Osteocyte (in vitro differentiated cells): Measurements from ENCODE around the gene OR11L1. TPM values are rescaled to one million over a fixed set of nuclear protein-coding genes. Genes with fewer than 3 reads are reported as not detected.

Source experiments
- DNase-seq: peaks from one replicate; pipeline ENCODE4 v3.0.0; 2021; ENCODE audit warnings: mixed read lengths; ENCODE audit not compliant: unreplicated experiment; ENCODE audit errors: extremely low spot score
- H3K27ac Mint-ChIP-seq: one replicate; pipeline ENCODE4 v1.8.0; 2021; ENCODE audit warnings: mild to moderate bottlenecking, mixed read lengths; ENCODE audit not compliant: unreplicated experiment
- H3K27me3 Mint-ChIP-seq: one replicate; pipeline ENCODE4 v1.8.0; 2021; ENCODE audit warnings: mixed read lengths; ENCODE audit not compliant: unreplicated experiment
- H3K36me3 Mint-ChIP-seq: one replicate; pipeline ENCODE4 v1.8.0; 2021; ENCODE audit warnings: mixed read lengths; ENCODE audit not compliant: unreplicated experiment
- H3K4me1 Mint-ChIP-seq: one replicate; pipeline ENCODE4 v1.8.0; 2021; ENCODE audit warnings: mixed read lengths; ENCODE audit not compliant: unreplicated experiment
- H3K4me3 Mint-ChIP-seq: one replicate; pipeline ENCODE4 v1.8.0; 2021; ENCODE audit warnings: mild to moderate bottlenecking, moderate library complexity, mixed read lengths; ENCODE audit not compliant: unreplicated experiment
- H3K9me3 Mint-ChIP-seq: one replicate; pipeline ENCODE4 v1.8.0; 2021; ENCODE audit warnings: mixed read lengths; ENCODE audit not compliant: unreplicated experiment
- CTCF ChIP-seq: fragments of 200-600 bp; sonication (generic); IDR thresholded peaks from 2 replicates; pipeline ENCODE4 v1.5.0; 2021; ENCODE audit warnings: antibody characterized with exemption, mild to moderate bottlenecking, moderate library complexity
- long read RNA-seq: library from polyadenylated mRNA; unstranded; transcript quantifications from one replicate; pipeline ENCODE4 v2.0.0, GENCODE V29; 2021
- total RNA-seq: library from RNA; stranded (reverse); gene quantifications from 2 replicates; pipeline ENCODE4 v1.2.1, GENCODE V29; 2021

OR11L1 gene
- not detected in 2 replicates for total RNA-seq
- long read RNA-seq = 0 reads

GRCh38 chr1:247841796-247842195, at the start of gene OR11L1:
Gene OR11L1, minus strand, starts transcription at chr1:247841896. Its CDS starts 0 bp downstream, at chr1:247841896.
- DNase-seq = no peak
- H3K36me3 Mint-ChIP-seq = no peaks in the 10 kb centered on the region
- H3K27ac Mint-ChIP-seq = no peak within 1 kb of the TSS
- no peaks in the 10 kb centered on the region for H3K4me1 Mint-ChIP-seq
- no peaks in the 10 kb centered on the region for H3K27me3 Mint-ChIP-seq
- H3K4me3 Mint-ChIP-seq = no peak within 1 kb of the TSS
- no peak for TF ChIP-seq CTCF
- peaks cover 15% of the 10 kb centered on the region for H3K9me3 Mint-ChIP-seq

- no peak for DNase-seq
- no peaks in the 10 kb centered on the region for H3K36me3 Mint-ChIP-seq
- no peaks in the 10 kb centered on the region for H3K9me3 Mint-ChIP-seq
- H3K27ac Mint-ChIP-seq = no peak overlapping the region
- H3K27me3 Mint-ChIP-seq = no peaks in the 10 kb centered on the region
- no peak overlapping the region for H3K4me3 Mint-ChIP-seq
- no peak for TF ChIP-seq CTCF
- no peaks in the 10 kb centered on the region for H3K4me1 Mint-ChIP-seq
These were observed 43.2 kb upstream of the OR11L1 start for GRCh38 chr1:247884797-247885413.

GRCh38 chr1:247883346-247883745, 41.6 kb upstream of the OR11L1 start:
- H3K9me3 Mint-ChIP-seq = no peaks in the 10 kb centered on the region
- no peak overlapping the region for H3K4me3 Mint-ChIP-seq
- H3K27ac Mint-ChIP-seq = no peak overlapping the region
- no peaks in the 10 kb centered on the region for H3K27me3 Mint-ChIP-seq
- no peaks in the 10 kb centered on the region for H3K4me1 Mint-ChIP-seq
- H3K36me3 Mint-ChIP-seq = no peaks in the 10 kb centered on the region
- no peak for TF ChIP-seq CTCF
- no peak for DNase-seq

GRCh38 chr1:247865416-247865815, 23.7 kb upstream of the OR11L1 start:
- H3K27ac Mint-ChIP-seq = no peak overlapping the region
- no peaks in the 10 kb centered on the region for H3K4me1 Mint-ChIP-seq
- H3K9me3 Mint-ChIP-seq = peaks cover 12% of the 10 kb centered on the region
- TF ChIP-seq CTCF = no peak
- no peak overlapping the region for H3K4me3 Mint-ChIP-seq
- peaks cover 3% of the 10 kb centered on the region for H3K36me3 Mint-ChIP-seq
- DNase-seq = no peak
- no peaks in the 10 kb centered on the region for H3K27me3 Mint-ChIP-seq

GRCh38 chr1:247864644-247865043, 22.9 kb upstream of the OR11L1 start:
- no peaks in the 10 kb centered on the region for H3K27me3 Mint-ChIP-seq
- H3K9me3 Mint-ChIP-seq = peaks cover 8% of the 10 kb centered on the region
- no peak overlapping the region for H3K4me3 Mint-ChIP-seq
- H3K36me3 Mint-ChIP-seq = peaks cover 3% of the 10 kb centered on the region
- TF ChIP-seq CTCF = no peak
- H3K4me1 Mint-ChIP-seq = no peaks in the 10 kb centered on the region
- no peak for DNase-seq
- H3K27ac Mint-ChIP-seq = no peak overlapping the region
